ENCODE results near the gene EYS. TPM values are rescaled to one million over a fixed set of nuclear protein-coding genes. Genes with fewer than 3 reads are reported as not detected.
"Not testable (repeated sequence)": the region's sequence is repeated elsewhere in the genome, so short reads cannot be mapped to it uniquely, and the experiment has no call there.

EYS gene
- total and polyA plus RNA-seq, 8 donors, result 0.55 to 0.58 TPM; not detected in 6

DNA sequence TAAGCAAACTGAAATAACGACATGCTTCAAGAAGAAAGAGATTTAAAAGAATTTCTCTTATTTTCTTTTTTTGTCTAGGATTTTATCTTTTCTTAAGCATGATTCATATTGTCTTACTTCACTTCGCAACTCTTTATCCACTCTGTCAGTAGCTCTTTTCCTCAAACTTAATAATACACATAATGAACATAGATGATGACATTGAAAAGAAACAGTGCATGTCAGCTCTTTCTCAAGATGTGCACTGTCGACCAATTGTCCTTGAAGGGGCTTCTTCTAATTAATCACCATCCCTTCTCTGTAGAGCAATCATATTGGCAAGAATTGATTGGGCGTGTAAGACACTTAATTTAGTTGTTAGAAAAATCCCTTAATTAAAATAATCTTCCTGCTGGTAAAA, 356.5 kb downstream of the EYS start:
- no peak for DNase-seq
- H3K9me3 ChIP-seq, result peaks cover 0 to 10% (median 0%) of the 10 kb centered on the region in 4 donors
- H3K4me1 ChIP-seq, result no peaks in the 10 kb centered on the region
- H3K36me3 ChIP-seq, result no peaks in the 10 kb centered on the region
- no peak overlapping the region for H3K4me3 ChIP-seq
- 48 to 65% (median 60%) methylated on average over 4 of the region's 4 CpGs for WGBS, 5 donors
- no peak overlapping the region for H3K27ac ChIP-seq
- TF ChIP-seq, protein P1, sequence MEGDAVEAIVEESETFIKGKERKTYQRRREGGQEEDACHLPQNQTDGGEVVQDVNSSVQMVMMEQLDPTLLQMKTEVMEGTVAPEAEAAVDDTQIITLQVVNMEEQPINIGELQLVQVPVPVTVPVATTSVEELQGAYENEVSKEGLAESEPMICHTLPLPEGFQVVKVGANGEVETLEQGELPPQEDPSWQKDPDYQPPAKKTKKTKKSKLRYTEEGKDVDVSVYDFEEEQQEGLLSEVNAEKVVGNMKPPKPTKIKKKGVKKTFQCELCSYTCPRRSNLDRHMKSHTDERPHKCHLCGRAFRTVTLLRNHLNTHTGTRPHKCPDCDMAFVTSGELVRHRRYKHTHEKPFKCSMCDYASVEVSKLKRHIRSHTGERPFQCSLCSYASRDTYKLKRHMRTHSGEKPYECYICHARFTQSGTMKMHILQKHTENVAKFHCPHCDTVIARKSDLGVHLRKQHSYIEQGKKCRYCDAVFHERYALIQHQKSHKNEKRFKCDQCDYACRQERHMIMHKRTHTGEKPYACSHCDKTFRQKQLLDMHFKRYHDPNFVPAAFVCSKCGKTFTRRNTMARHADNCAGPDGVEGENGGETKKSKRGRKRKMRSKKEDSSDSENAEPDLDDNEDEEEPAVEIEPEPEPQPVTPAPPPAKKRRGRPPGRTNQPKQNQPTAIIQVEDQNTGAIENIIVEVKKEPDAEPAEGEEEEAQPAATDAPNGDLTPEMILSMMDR (IDR thresholded peaks at IDR 0.05), result no peak
- TF ChIP-seq EP300 (IDR thresholded peaks at IDR 0.05) (no peak), POLR2A (IDR thresholded peaks at IDR 0.05) (no peak), POLR2AphosphoS5 (IDR thresholded peaks at IDR 0.05) (no peak)
- intact Hi-C loops (cut with DNase I; ENCODE audit: low total_unique reads), result no loop called here
- no peaks in the 10 kb centered on the region for H3K27me3 ChIP-seq

DNA sequence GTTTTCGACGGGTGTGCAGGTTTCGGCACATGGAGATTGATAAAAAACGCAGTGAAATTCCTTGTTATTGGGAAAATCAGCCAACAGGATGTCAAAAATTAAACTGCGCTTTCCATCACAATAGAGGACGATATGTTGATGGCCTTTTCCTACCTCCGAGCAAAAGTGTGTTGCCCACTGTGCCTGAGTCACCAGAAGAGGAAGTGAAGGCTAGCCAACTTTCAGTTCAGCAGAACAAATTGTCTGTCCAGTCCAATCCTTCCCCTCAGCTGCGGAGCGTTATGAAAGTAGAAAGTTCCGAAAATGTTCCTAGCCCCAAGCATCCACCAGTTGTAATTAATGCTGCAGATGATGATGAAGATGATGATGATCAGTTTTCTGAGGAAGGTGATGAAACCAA, 404.4 kb downstream of the EYS start:
- 83 to 100% (median 85%) methylated on average over 6 to 7 of the region's 10 CpGs for WGBS, 5 donors
- H3K36me3 ChIP-seq; H3K9me3 ChIP-seq; intact Hi-C loops (cut with DNase I; ENCODE audit: low total_unique reads); DNase-seq; H3K27me3 ChIP-seq; H3K4me3 ChIP-seq; H3K27ac ChIP-seq; H3K4me1 ChIP-seq: not testable (repeated sequence)

DNA sequence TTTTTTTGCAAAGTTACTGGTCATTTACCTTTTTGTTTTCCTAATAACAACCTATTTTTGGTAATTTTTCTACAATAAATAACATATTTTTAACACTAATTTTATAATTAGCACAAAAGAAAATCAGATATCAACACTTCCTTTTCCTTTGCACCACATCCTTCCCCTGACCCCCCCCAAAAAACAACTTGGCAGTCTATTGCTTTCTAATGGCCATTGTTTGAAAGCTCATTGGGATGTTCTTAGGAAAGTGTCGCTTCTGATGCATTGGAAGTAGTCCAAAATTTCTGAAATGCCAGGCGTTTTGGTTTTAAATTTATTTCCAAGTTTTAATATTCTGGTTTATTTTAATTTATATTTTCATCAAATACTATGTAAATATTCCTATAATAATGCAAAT, 407.8 kb downstream of the EYS start:
- Histone ChIP-seq H3K27ac (no peak overlapping the region), H3K27me3 (no peaks in the 10 kb centered on the region), H3K36me3 (no peaks in the 10 kb centered on the region), H3K4me3 (no peak overlapping the region), H3K9me3 (peaks cover 0 to 4% (median 0%) of the 10 kb centered on the region in 4 donors), H3K4me1 (no peaks in the 10 kb centered on the region)
- TF ChIP-seq, protein P1 (IDR thresholded peaks at IDR 0.05), result no peak
- TF ChIP-seq POLR2AphosphoS5 (IDR thresholded peaks at IDR 0.05) (no peak), POLR2A (IDR thresholded peaks at IDR 0.05) (no peak), EP300 (IDR thresholded peaks at IDR 0.05) (no peak)
- WGBS, 5 donors, result 67 to 70% (median 70%) methylated on average over 2 of the region's 2 CpGs
- intact Hi-C loops (cut with DNase I; ENCODE audit: low total_unique reads), result no loop called here
- peak in 1 of 2 donors; percentile 2 for DNase-seq

DNA sequence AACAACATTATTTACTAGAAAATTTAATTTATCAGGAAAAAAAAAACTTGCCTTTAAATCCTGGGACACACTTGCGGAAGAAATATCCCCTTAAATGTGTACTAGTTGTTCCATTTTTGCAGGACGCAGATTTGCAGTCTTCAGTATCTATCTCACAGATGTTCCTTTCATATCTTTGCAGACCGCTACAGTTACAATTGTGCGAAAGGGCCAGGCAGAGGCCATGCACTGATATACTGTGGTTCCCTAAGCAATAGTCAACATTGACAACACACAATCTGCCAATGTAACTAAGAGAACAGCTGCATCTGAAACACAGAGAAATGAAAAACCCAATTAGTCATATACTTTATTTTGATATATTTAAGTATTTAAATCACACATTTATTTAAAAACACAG, 411.2 kb downstream of the EYS start:
- TF ChIP-seq POLR2A (IDR thresholded peaks at IDR 0.05) (no peak), POLR2AphosphoS5 (IDR thresholded peaks at IDR 0.05) (no peak), EP300 (IDR thresholded peaks at IDR 0.05) (no peak)
- TF ChIP-seq, protein P1 (IDR thresholded peaks at IDR 0.05), result no peak
- 66 to 79% (median 68%) methylated on average over 4 of the region's 4 CpGs for whole genome bisulfite sequencing, 5 donors
- Histone ChIP-seq H3K27me3 (no peaks in the 10 kb centered on the region), H3K4me1 (no peaks in the 10 kb centered on the region), H3K4me3 (no peak overlapping the region), H3K9me3 (no peaks in the 10 kb centered on the region), H3K36me3 (no peaks in the 10 kb centered on the region), H3K27ac (no peak overlapping the region)
- intact Hi-C loops (cut with DNase I; ENCODE audit: low total_unique reads), result no loop called here
- DNase-seq, result no peak

DNA sequence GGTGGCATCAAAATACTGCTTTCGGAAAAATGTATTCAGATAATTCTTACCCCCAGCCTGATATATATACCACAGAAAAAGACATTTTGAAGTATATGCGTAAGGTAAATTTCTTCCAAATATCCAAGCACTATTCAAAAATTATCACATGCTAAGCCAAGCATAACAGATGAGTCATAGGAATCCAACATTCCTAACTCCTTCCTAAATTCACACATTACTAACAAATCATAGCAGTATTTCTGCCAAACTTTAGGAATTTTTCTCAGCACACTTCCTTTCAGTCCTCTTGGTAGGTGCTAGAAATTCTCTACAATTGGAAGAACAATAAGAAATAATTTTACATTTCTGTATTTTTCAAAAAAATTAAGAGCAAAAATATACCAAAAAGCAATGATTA, 417.5 kb downstream of the EYS start:
- H3K27me3 ChIP-seq, result no peaks in the 10 kb centered on the region
- intact Hi-C loops (cut with DNase I; ENCODE audit: low total_unique reads), result no loop called here
- WGBS, 5 donors, result 83 to 96% (median 92%) methylated on average over 2 of the region's 2 CpGs
- no peaks in the 10 kb centered on the region for H3K9me3 ChIP-seq
- no peak overlapping the region for H3K4me3 ChIP-seq
- DNase-seq, result peak in 1 of 2 donors; percentile 3
- TF ChIP-seq POLR2A (IDR thresholded peaks at IDR 0.05), result no peak
- no peak for TF ChIP-seq EP300 (IDR thresholded peaks at IDR 0.05)
- TF ChIP-seq, protein P1 (IDR thresholded peaks at IDR 0.05), result no peak
- no peak for TF ChIP-seq POLR2AphosphoS5 (IDR thresholded peaks at IDR 0.05)
- H3K27ac ChIP-seq, result no peak overlapping the region
- H3K36me3 ChIP-seq, result no peaks in the 10 kb centered on the region
- H3K4me1 ChIP-seq, result no peaks in the 10 kb centered on the region

Data from stomach (tissue), 9 donors.